ENCODE data around the gene DMBT1. TPM values are rescaled to one million over a fixed set of nuclear protein-coding genes. Genes with fewer than 3 reads are reported as not detected.

DMBT1 gene
- polyA plus RNA-seq, 5 donors: 0.18 to 1.6 (median 1.0) TPM

GRCh38 chr10:122646511-122647382 is 86.2 kb downstream of the DMBT1 start:
- no peak for DNase-seq

GRCh38 chr10:122647383-122647968 is 86.9 kb downstream of the DMBT1 start:
- no peak for DNase-seq

- DNase-seq: no peak
Measured at GRCh38 chr10:122648599-122649428, 88.3 kb downstream of the DMBT1 start.

GRCh38 chr10:122649903-122650302 is 89.3 kb downstream of the DMBT1 start:
- DNase-seq: no peak

GRCh38 chr10:122650331-122650730 is 89.8 kb downstream of the DMBT1 start:
- no peak for DNase-seq

- no peak for DNase-seq
Measured at GRCh38 chr10:122655524-122656307, 95.2 kb downstream of the DMBT1 start.

- no peak for DNase-seq
Measured at GRCh38 chr10:122656308-122656705, 95.8 kb downstream of the DMBT1 start.

- DNase-seq: no peak
Measured at GRCh38 chr10:122656741-122657140, 96.2 kb downstream of the DMBT1 start.

- DNase-seq: no peak
Measured at GRCh38 chr10:122657255-122657654, 96.7 kb downstream of the DMBT1 start.

GRCh38 chr10:122657729-122658128 is 97.2 kb downstream of the DMBT1 start:
- no peak for DNase-seq

- no peak for DNase-seq
Measured at GRCh38 chr10:122658356-122659049, 97.9 kb downstream of the DMBT1 start.

- no peak for DNase-seq
Measured at GRCh38 chr10:122659126-122659525, 98.6 kb downstream of the DMBT1 start.

GRCh38 chr10:122659651-122660050 is 99.1 kb downstream of the DMBT1 start:
- no peak for DNase-seq

GRCh38 chr10:122660696-122661095 is 100.1 kb downstream of the DMBT1 start:
- no peak for DNase-seq

GRCh38 chr10:122662231-122662630 is 101.7 kb downstream of the DMBT1 start:
- no peak for DNase-seq

- no peak for DNase-seq
Measured at GRCh38 chr10:122663516-122664130, 103.1 kb downstream of the DMBT1 start.

- no peak for DNase-seq
Measured at GRCh38 chr10:122664501-122664900, 103.9 kb downstream of the DMBT1 start.

- DNase-seq: no peak
Measured at GRCh38 chr10:122665329-122665860, 104.8 kb downstream of the DMBT1 start.

GRCh38 chr10:122665946-122666345 is 105.4 kb downstream of the DMBT1 start:
- DNase-seq: no peak

- no peak for DNase-seq
Measured at GRCh38 chr10:122669045-122669444, 108.5 kb downstream of the DMBT1 start.
